DMS 273 treated with DMSO at 0.1 percent for 48 hours (cell line): Measurements from ENCODE around the gene ETV6.

ENCODE experiments used
- DNase-seq: peaks from one replicate; lab custom pipeline; 2025; lab: John Stamatoyannopoulos, UW

ETV6 gene

DNA sequence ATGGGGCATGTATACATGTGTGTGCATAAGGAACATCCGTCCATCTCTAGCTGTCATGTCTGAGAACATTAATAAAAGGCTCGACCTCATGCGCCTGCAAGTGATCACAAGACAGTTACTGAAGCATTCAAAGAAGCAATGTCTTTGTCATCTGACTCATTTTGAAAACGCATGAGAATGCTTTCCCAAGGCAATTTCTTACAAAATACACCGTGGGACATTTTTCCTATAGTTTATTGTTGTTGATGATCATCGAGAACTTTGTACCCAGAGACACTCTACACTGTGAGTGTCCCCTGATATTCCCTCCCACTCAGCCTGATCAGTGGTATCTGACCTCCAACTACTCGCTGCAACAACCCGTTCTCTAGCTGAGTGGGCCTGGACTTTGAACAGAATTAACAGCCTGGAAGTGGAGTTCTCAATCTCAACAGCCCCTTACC, 68.1 kb downstream of the ETV6 start:
- DNase-seq, result no peak

DNA sequence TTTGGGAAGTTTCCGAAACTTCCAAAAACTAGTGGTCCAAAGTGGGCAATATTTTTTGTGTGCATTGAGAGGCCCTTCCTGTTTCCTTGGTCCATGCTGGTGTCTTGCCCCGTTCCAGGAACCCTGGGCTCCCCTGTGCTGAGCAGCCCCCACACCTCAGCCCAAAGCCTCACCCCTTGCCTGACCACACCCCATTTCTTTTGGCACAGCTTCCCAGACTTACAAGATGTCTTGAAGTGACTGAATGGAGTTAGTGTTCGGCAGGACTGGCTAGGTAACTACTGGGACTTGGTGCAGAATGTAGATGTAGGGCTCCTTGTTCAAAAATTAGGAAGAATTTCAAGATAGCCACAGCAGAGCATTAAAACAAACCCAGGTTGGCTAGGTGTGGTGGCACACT, 68.6 kb downstream of the ETV6 start:
- no peak for DNase-seq

DNA sequence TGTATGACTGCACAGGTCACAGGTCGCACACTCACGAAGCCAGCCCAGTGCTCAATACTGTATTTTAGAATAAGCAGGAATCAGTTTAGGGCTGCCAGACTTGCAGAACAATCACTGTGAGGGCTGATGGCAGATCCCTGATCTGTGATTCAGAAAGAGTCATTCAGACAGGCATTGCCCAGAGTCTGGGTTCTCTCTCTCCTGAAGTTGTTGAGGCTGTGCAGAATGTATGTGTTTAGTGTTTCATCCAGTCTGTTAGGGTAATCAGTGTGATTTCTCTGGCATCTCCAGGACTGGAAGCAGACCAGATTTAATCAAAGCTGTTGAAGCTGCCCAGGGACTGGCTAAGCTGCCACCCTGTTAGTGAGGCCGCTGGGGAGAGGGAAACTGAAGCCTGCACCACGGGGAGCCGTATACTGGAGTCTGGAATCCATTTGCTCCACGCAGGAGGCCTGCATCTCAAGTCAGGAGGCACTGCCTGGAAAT, 69.3 kb downstream of the ETV6 start:
- DNase-seq, result no peak

DNA sequence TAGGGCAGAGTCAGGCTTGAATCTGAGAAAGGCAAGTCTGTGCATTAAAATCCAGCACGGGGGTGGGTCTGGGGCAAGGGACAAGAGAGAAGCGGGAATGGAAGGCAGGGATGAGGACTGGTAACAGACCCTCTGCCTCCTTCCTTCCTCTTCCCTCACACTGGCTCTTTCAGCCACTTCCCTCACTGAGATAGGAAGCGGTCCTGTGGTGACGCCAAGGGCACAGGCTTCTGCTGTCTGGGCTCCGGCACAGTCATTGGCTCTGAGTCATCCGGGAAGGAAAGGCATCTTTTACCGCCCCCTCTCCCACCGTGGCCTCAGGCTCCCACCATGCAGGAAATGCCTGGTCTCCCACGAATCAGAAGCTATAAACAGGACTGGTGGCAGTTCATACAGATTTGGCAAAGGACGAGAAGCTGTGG, 70.2 kb downstream of the ETV6 start:
- DNase-seq, result no peak

DNA sequence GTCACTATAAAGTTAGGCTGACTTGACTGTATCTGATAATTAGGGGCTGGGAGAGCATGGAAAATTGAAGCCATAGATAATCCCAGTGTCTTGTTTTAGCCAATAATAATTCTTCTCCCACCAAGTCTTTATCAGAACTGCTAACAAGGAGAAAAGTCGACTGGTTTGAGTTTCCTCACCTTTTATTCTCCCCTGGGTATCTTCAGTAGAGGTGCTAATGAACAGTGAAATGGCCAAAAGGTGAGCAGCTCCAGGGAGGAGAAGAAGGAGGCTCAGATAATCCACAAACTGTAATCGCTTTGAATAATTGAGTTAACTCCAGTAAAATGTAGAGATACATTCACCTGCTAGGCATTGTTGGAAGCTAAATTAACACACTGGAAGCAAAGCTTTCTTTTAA, 72.6 kb downstream of the ETV6 start:
- DNase-seq, result no peak

DNA sequence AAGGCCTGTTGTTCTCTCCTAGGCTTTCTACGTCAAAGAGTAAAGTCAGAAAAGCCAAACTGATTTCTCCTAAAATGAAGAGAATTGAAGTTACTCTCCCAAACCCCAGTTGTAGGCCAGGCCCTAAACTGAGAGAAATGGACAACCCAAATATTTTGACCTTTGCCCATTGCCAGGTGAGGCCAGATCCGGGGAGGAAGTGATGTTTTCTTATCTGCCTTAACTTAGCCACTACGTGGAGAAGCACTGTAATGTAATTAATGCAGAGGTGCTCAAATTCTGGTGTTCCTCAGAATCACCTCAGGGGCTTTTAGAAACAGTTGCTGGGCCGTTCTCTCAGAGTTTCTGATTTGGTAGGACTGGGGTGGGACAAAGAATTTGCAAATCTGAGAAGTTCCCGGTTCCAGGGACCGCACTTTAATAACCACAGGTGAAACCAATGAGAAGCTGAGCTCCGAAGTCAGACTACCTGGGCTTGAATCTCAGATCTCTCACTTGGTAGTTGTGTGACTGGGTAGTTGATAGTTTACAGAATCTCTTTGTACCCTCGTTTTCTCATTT, 73.2 kb downstream of the ETV6 start:
- no peak for DNase-seq

DNA sequence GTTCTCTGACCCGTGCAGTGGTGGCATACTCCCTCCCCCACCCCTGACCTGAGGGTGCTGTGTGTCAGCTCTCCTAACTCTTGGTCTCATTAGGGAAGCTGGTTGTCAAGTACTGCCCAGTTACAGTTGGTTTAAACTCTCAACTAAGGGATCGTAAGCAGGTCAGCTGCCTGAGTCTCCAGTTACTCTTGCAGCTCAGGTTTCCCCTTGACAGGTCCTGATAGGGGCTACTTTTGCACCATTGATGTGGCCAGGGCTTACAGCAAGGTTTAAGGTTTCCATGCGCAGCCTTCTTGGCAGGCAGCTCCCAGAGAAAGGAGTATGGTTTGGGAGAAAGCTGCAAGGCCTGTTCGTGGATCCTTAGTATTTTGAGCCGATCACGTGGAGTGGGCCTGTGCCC, 74.5 kb downstream of the ETV6 start:
- no peak for DNase-seq

DNA sequence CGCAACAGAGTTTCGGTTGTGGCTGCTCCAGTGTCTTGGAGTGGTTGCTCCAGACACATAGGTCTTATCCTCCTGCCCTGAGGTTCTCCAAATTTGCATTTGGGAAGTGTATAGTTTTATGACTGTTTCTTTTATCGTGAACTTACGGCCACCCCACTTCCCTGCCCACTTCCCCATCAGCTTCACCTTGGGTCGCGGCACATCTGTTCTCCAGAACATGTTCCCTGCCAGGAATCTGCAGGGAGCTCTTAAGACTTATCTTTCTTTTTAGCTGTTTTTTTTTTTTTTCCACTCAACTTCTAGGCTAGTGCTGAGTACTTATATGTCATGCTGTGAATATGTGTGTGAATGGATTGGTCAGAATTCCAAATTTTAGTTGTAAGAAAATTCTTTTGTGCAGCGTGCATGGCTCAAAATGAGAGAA, 75.4 kb downstream of the ETV6 start:
- DNase-seq, result no peak

DNA sequence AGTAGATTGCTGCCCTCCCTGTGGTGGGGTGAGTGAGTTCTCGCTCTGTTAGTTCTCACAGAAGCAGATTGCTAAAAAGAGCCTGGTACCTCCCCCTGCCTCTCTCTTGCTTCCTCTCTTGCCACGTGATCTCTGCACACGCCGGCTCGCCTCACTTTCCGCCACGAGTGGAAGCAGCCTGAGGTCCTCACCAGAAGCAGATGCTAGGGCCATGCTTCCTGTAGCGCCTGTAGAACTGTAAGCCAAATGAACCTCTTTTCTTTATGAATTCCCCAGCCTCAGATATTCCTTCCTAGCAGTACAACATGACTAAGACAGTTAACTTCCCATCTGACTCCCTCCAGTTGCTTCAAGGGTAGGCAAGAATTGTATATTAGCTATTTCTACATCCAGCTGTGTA, 76.2 kb downstream of the ETV6 start:
- no peak for DNase-seq

DNA sequence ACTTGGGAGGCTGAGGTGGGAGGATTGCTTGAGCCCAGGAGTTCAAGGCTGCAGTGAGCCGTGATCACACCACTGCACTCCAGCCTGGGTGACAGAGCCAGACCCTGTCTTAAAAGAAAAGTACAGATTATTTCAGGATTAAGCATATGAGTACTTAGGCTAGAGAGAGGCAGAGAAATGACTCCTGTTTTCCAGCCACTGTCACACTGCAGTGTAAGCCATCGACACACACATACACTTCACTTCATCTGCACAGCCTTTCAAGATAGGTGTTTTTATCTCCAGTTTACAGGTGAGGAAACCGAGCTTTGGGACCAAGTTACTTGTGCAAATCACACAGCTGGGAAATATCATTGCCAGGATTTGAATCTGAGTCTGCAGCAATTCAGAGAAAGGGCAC, 77.2 kb downstream of the ETV6 start:
- no peak for DNase-seq

DNA sequence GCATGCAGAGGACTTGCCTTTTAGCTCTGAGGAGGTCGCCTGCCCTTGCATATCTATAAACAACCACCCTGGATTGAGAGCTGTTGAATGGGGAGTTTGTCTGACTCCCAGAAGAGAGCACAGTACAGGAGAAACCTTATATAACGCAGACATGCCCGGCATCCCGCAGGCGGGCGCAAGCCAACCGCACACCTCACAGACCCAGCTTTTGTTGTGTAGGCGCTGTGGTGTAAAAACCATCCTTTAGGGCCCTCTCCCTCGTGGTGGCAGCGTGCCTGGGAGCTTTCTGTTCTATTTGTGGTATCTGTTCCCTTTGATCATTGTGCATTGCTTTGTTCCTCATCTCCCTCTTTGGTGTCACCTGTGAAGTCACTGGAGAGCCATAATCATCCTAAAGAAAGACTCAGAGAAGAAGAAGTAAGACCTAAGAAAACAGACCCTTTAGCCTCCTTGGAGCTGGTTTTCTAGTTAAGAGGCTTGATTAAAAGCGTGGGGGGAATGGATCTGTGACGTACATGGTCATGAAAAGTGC, 77.7 kb downstream of the ETV6 start:
- no peak for DNase-seq

DNA sequence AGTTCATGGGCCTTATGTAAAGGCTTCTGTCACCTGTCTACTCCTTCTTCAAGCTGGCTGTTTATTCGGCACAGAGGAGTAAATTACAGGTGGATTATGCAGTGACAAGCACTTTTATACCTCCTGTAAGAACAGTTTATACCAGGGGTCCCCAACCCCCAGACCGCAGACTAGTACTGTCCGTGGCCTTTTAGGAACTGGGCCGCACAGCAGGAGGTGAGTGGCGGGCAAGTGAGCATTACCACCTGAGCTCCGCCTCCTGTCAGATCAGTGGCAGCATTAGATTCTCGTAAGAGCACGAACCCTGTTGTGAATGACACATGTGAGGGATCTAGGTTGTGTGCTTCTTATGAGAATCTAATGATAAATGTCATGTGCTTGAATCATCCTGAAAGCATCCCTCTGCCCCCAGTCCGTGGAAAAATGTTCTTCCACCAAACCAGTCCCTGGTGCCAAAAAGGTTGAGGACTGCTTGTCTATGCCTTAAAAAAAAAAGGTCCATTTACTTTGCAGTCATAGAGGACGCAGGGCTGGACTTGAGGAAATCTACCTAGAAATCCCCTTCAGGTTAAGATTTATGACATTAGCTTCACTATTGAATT, 78.8 kb downstream of the ETV6 start:
- no peak for DNase-seq

DNA sequence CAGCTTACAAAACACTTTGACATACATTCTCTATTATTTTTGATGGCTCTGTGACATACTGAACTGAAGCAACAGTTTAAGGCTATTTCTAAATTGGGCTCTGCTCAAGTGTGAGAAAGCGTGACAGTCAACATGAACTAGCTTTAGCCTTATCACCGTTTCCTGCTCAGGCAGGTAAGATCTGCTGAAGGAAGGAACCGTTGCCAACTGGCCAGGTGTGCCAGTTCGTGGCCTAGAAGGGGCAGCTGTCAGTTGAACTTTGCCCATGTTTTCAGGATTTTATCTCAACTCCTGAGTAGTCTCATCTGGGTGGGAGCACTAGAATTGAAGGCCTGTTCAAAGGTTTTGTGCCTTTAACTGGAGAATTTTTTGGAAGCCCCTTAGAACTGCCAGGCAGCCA, 79.5 kb downstream of the ETV6 start:
- DNase-seq, result no peak

DNA sequence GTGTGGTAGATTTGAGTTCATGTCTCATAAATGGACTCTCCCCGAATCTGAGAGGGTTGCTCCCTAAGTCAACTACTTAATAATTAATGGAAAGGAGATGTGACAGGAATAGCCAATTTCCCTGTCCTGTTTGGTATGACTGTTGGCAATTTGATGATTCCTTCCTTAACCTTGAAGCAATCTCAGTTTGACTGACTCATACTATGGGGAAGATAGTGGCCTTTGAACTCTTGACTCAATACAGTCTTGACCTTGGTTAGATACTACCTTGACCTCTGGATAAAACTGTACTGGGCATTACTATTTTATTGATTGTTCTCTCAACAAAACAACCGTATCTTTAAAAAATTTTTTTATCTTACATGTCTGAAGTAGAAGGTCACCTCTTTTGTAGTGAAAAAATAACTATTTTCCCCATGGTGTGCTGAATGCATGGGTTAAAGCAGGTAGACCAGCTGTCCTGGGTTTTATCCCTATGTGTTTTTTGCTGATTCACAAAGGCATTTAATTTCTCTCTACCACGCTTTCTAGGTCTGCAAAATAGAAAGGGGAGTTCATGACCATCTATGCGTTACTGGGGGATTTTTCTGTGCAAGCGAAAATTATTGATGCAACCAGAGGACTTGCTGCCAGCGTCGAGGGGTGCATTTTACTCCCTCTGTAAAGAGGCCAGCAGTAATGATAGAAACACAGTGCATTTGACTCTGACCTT, 80.1 kb downstream of the ETV6 start:
- DNase-seq, result no peak

DNA sequence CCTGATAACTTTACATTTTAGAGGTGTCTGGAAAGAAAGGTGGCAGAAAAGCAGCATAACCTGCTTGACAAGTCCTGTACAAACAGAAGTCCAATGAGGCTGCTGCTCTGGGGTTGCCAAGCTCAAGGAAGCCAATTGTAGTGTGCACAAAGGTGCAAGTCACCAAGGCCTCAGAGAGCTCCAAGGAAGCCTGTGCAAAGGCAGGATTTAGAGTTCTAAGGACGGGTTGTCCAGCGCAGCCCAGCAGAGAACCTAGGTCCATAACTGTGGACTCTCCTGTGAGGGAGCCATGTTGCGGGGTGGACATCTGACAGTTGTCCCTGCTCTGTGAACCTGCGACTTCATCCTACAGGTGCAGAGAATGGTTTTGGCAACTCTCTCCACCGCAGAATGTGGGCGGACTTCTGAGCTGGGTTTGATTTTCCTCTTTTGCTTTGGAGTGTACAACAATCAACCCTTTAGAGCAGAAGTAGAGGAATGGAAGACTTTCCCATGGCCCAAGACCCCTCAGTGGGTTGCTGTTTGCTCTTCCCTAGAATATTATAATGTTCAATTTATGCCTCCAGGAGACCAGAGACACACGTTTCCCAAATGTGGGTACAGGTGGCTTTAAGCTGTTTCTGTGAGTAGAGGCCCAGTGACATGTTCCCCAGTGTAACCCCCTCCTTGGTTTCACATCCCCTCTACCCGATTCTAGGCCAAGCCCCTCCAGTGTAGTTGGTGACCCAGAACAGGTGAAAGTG, 81.0 kb downstream of the ETV6 start:
- DNase-seq, result no peak

DNA sequence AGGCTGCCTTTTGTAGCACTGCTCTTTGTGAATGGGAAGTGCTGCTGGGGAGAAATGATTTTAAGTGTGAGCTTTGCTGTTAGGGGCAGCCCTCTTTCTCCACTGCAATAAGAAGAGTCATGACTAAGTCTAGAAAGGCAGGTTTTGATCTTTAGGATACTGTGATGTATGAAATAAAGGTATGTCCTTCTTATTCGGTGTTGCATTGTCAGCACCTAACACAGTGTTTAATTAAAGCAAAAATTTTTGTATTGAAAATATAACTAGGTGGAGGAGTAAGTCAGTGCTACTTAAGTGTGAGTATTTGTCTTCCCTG, 81.5 kb downstream of the ETV6 start:
- no peak for DNase-seq

DNA sequence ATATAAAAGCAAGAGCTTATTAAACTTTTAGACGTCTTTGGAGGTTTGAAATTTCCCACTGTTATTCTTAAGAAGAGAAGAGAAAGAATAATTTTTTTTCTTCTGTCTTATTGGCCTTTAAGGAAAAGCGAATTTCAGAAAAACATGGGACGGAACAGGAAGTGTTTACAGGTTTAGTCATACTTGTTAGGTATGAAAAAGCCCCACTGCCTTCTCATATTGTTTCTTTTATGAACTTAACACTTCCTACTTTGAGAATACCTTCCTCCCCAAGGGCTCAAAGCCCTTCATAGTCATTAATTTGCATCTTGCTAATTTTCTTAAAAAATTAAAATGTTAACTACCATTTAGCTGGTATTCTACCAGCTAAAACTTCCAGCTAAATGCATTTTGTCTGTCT, 82.0 kb downstream of the ETV6 start:
- DNase-seq, result no peak

DNA sequence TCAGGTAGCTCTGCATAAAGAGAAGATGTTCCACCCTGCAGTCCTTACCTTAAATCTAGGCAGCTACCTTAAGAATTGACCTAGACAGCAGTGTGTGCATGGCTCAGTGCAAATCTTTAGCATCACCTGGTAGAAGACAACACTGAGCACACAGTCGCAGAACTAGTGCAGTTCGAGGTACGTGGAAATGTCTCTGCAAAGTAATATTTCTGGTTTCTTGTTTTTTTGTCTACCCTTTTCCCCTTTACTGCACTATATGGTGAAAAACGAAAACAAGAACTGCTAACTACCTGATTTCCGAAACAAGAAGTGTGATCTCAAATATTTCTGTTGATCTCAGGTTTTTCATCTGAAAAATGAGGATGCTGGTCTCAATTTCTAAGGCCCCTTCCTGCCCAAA, 82.5 kb downstream of the ETV6 start:
- no peak for DNase-seq

DNA sequence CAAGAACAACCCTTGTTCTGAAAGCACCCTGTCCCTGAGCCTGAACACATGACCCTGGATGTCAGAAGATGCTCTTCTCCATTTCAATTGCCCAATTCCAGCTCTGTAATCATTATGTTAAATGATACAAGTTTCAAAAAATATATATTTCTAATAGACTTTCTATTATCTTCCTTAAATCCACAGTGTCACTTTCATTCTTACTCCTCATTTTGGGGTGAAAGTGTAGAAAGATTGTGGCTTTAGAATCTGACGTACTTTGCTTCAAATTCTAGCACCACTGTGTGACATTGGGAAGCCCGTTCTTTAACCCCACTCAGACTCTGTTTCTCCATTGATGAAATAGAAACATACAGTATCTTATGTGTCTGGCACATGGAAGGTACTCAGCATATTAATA, 83.2 kb downstream of the ETV6 start:
- no peak for DNase-seq

DNA sequence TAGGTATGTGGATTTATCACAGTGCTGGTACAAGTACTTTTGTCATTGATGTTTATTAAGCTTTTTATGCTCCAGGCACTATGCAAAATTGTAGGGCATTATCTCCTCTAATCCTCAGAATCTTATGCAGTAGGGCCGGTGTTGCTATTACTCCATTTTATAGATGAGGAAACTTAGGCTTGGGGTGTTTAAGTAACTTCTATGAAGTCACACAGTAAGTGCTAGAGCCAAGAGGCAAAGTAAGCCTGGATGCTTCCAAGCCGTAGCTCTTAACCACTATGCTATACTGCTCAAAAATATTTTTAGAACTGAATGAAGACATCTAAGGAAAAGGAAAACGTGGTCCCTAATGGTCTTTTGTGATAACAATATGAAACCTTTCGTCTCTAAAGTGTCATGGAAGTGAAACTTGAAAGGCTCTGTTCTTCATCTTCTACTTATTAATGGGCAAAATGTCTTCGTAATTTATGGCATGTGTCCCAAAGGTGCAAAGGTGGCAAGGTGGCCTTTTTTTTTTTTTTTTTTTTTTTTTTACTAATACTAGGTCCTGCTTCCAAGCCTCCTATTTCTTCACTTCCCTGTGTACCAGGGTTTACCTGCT, 85.2 kb downstream of the ETV6 start:
- no peak for DNase-seq

DNA sequence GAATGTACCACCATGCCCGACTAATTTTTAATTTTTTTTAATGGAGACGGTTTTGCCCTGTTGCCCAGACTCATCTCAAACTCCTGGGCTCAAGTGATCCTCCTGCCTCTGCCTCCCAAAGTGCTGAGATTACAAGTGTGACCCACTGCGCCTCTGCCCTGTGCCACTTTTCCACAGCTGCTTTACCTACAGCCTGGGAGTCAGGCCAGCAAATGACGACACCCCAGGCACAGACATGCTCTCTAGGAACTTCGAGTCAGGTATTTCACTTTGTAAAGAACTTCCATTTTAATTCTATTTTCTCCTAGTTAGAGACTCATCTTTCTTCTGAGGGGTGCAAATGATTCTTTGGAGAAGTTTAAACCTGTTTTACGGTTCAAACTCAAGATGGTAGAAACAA, 89.0 kb downstream of the ETV6 start:
- DNase-seq, result no peak

DNA sequence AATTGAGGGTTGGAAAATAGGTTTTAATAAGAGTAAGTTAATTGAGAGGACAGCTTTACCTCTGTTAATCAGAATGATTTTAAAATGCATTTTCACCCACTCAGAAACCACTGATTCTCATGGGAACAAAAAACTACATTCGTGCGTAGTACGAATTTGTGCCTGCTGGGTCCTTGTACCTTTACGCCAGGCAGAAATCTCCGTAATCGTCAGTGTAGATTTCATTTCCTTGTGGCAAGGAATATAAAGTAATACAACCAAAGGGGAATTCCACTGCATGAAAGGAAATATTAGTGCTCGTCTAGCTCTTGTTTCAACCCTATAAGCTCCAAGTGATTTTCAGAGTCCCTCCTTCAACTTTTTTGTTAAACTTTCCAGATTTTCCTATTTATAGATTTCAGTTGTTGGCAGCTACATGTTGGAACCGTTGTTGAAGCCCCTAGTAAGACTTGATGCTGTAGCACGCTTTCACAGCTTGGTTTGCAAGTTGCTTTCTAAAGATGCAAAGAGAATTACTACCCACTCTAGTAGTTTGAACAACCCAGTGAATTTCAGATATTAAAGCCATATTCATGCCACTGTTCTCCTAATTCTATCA, 90.6 kb downstream of the ETV6 start:
- no peak for DNase-seq
